Middle frontal gyrus (tissue), 1 donor: Measurements from ENCODE around the gene QSOX1.
"Not testable (repeated sequence)": the region's sequence is repeated elsewhere in the genome, so short reads cannot be mapped to it uniquely, and the experiment has no call there.

Experiments used
- DNase-seq: peaks from one replicate; pipeline ENCODE4 v3.0.0-alpha.2; 2015; ENCODE audit warnings: low spot score; ENCODE audit errors: extremely low spot score

Gene QSOX1, protein sequence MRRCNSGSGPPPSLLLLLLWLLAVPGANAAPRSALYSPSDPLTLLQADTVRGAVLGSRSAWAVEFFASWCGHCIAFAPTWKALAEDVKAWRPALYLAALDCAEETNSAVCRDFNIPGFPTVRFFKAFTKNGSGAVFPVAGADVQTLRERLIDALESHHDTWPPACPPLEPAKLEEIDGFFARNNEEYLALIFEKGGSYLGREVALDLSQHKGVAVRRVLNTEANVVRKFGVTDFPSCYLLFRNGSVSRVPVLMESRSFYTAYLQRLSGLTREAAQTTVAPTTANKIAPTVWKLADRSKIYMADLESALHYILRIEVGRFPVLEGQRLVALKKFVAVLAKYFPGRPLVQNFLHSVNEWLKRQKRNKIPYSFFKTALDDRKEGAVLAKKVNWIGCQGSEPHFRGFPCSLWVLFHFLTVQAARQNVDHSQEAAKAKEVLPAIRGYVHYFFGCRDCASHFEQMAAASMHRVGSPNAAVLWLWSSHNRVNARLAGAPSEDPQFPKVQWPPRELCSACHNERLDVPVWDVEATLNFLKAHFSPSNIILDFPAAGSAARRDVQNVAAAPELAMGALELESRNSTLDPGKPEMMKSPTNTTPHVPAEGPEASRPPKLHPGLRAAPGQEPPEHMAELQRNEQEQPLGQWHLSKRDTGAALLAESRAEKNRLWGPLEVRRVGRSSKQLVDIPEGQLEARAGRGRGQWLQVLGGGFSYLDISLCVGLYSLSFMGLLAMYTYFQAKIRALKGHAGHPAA

DNA sequence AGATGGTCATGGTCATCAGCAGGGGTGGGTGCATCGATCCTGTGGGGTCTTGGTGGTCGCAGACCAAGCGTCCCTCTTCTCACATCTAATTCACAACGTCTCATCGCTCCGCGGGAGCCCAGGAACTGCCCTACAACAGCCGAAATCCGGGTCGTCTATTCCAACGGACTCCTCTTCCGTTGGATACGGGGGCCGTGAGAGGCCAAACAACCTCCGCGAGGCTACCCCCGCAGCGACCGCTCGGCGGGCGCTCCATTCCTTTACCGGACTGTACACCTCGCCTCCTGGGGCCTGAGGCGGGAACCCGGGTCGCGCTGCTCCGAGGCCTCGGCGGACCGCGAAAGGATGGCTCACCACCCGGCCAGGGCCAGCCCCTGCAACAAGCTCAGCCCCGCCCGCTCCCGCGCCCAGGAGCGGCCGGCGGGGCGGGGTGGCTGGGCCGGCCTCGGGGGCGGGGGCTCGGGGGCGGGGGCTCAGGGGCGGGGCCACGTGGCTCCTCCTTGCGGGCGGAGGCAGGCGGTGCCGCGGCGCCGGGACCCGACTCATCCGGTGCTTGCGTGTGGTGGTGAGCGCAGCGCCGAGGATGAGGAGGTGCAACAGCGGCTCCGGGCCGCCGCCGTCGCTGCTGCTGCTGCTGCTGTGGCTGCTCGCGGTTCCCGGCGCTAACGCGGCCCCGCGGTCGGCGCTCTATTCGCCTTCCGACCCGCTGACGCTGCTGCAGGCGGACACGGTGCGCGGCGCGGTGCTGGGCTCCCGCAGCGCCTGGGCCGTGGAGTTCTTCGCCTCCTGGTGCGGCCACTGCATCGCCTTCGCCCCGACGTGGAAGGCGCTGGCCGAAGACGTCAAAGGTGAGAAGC lies at the start of gene QSOX1:
QSOX1 (plus strand) TSS at position 545 of the 857 bp plus-strand sequence; CDS start at position 584, 39 bp downstream.
- DNase-seq = peak; percentile 70

DNA sequence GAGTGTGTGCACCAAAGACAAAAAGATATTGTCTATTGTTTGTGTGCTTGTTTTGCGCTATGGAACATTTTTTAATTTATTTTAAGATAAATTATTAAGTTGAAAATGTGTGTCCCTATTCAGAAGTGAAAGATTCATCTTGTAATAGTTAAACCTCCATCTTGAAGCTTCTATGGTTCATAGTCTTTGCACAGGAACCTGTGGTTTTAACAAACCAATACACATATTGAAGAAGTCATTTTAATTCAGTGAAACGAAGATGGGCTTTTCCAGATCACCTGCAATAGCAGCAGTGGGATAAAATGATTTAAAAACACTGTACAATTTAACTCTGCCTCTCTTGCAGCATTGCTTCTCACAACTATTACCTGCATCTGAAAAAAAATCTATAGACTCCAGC lies 42.6 kb upstream of the QSOX1 start:
- DNase-seq = no peak

DNA sequence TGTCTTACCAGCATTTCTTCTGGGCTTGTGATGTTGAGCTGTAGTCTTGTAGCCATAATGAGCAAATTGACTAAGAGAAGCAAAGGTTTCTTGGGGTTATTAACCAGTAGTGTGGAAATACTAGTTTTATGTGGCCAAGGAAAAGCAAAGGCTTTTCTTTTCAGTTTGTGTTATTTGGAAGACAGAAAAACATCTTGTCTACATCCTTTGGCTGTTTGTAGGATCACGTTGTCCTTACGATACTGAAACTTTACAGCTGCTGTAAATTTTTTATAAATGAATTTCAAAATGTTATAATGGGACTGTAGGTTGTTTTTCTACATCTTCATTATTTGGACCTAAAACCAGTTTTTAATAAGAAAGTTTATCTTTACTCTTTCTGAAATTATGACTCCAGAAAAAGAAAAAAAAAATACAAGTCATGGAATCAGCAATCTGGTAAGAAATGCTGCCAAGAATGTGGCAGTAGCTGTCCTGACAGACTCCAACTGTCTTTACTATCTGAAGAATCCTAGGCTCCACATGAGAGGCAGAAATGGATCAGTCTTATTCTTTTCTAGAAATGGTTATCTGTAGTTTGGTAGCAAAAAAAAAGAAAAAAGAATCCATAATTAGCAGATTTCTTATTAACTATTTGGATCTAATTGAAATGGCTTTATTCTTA lies 41.6 kb upstream of the QSOX1 start:
- DNase-seq = no peak

DNA sequence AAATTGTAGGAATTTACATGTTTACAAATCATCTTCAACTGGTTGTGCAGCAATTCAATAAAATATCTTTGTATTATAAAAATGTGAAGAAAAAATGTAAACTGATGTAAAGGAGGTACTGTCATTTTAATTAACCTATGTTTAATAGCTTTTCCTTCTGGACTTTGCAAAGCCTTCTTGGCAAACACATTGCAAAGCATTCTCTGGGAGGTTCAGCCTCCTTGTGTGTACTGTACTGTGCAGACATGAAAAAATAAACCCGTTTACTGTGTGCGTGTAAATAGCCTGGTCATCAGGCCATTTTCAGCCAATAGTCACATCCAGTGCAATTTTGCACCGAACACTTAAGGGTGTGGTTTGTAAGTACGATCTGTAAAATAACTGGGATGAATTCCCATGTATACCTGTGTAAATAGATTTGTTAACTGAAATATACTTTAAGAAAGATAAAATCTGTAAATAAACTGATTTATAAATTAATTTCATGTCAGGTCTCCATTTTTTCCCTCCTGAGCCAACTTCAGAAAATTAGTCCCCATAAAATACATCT lies 40.2 kb upstream of the QSOX1 start:
- DNase-seq = no peak

DNA sequence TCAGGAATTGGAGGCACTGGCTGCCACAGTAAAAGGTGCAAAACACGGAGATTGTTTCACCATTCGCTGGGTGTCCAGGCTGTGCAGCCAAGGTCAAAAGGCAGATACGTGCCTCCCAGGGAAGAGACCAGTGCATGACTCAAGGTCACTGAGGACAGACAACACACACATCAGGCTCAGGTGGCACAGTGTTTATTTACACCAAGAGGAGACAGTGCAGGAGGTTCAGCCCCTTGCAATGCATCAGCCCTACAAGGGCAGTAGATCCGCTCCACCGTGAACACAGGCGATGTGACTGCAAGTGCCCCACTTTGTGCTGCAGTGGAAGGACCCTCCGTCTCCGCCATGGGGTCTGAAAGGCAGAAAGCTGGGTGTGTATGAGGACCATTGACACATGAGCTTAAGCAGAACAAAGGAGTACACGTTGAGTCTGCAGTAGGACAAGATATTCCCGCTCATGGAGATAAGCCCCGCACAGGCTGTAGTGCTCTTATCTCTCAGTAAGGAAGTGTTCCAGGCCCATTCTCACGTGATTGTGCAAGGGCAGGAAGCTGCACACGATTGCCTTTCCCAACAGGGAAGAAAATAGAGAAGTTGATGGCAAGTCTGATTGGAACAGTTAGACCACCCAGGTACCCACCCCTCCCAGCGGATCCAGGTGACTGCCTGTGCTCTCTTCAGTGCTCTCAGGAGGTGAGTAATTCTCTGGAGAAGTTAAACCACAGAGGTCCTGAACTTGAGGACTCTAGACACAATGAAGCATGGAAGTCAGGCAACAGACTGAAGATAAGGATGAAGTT lies 37.5 kb upstream of the QSOX1 start:
- DNase-seq = no peak

DNA sequence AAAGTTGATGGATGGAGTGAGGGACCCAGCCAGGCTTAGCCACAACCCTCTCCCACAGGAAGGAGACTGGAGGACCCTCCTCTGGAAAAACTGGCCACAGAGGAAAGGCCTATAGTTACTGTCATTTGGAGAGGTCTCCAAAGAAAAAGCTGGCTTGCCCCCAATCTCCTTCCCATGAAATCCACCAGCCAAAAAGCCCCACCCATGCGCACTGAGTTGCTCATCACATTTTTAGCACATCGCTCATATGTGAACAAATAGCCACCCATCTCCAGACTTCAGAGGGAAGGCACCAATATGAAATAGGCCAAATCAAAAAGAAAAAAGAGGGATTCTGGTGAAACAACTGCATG lies 36.9 kb upstream of the QSOX1 start:
- no peak for DNase-seq

DNA sequence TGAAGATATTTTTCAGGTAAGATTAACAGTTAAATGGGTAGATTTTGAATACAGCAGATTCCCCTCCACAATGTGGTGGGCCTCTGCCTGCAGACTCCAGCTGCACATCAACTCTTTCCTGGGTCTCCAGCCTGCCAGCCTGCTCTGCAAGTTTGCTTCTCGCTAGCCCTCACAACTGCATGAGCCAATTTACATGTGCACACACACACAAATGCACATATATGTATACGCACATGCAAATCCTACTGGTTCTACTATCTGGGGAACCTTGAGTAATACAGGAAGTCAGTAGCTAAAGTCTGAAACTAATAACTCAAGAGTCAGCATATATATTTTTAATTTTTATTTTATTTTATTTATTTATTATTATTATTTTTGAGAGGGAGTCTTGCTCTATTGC lies 34.8 kb upstream of the QSOX1 start:
- no peak for DNase-seq

DNA sequence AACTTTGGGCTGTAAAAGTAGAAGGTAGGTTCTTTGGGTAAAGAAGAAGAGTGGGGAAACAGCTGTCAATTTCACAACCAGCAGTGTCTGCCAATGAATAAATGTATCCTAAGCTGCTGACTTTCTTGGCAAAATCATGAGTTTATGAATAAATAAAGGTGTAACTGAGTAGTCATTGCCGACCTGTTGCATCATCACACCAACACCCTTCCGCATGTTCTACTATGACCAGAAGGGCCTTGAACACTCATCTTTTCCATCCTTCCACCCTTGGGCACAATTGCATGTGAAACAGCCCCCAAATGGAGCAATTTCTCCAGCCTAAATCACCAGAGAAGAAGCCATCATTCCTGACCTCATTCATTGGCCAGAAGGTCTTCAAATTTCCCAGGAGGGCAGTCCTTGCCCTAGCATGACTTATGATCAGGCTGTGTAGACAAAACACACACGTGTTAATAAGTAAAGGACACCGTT lies 31.2 kb upstream of the QSOX1 start:
- DNase-seq = no peak

DNA sequence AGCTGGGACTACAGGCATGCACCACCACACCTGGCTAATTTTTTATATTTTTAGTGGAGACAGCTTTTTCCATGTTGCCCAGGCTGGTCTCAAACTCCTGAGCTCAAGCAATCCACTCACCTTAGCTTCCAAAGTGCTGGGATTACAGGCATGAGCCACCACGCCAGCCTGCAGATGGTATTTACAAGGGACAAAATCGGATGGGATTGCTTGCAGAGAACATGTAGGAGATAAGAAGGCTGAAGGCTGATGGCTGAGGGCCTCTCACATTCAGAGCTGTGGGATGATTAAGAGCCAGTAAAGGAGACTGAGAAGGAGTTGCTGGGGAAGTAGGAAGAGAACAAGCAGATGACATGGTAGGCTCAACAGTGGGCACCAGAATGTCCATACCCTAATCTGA lies 24.0 kb upstream of the QSOX1 start:
- DNase-seq = no peak

DNA sequence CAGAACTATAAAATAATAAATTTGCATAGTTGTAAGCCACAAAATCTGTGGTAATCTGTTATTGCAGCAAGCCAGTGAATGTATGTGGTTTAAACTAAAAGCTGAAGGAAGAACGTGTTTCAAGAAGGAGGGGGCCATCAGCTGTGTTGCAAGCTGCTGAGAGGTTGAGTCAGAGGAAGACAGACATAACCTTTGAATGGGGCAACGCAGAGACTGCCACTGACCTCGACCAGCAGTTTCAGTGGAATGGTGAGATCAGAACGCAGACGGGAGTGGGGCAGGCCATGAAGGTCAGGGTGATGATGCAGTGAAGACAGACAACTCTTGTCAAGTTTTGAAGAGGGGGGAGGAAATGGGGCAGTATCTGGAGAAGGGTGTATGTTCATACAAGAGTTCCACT lies 23.2 kb upstream of the QSOX1 start:
- DNase-seq = no peak

DNA sequence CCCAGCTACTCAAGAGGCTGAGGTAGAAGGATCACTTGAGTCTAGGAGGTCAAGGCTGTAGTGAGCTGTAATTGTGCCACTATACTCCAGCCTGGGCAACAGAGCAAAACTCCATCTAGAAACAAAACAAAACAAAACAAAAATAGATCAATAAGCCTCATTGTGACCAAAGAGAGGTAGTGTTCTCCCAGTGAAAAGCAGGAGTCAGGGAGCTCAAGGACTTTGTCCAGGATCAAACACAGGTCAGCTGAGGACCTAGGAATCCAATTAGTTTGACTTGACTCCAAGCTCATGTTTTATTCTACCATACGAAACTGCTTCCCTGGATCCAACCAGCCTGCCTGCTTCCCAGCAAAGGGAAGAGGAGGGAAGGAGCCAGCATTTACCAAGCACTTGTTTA lies 21.5 kb upstream of the QSOX1 start:
- no peak for DNase-seq

DNA sequence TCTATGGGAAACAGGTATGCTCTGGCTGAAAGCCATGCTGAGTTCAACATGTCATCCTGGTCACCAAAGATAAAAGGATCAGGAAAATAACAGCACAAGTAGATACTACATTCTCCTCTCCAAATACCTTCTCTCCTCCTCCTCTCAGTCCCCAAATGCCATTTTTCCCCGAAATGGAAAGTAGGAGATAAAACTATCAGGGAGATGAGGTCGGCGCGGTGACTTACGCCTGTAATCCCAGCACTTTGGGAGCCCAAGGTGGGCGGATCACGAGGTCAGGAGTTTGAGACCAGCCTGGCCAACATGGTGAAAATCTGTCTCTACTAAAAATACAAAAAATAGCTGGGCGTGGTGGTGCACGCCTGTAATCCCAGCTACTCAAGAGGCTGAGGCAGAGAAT lies 21.0 kb upstream of the QSOX1 start:
- not testable (repeated sequence) for DNase-seq

DNA sequence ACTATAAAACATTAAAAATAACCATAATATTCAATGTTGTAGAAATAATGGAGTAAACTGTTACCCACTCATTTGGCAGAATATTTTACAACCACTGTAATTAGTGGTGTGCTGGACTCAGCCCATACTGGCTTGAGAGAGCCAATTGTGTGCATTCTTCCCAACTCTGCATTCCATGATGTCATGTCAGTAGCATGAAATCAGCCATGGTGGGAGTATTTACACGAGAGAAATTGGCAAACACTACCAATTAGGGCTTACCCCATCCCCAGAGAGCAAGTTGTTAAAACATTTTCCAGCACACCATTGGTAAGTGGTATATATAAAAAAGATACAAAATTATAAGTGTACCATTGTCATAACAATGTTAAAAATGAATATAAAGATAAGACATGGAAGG lies 19.1 kb upstream of the QSOX1 start:
- DNase-seq = no peak

DNA sequence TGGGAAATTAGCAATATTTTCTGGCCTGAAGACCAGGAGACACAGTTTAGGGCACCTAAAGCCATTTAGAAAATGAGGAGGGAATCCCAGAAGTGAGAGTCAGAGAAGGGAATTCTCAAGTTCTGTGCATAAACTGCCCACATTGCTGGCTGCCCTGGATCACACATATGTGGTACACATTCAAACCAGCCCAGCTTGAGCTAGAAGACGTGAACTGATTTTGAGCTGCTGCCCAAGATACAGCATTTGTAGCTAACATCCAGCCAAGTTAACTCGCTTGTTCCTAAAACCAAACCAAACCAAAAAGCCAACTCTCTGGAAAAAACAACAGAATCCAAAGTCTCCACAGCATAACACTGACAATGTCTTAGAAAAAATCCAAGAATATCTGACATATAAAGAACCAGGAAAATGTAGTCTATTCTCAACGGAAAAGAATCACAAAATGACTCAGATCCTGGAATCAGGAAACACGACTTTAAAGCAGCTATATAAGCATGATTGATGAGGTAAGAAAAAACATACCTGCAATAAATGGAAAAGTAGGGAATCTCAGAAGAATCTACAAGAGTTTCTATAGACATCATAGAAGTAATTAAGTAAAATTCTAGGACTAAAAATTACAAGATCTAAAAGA lies 18.2 kb upstream of the QSOX1 start:
- no peak for DNase-seq

DNA sequence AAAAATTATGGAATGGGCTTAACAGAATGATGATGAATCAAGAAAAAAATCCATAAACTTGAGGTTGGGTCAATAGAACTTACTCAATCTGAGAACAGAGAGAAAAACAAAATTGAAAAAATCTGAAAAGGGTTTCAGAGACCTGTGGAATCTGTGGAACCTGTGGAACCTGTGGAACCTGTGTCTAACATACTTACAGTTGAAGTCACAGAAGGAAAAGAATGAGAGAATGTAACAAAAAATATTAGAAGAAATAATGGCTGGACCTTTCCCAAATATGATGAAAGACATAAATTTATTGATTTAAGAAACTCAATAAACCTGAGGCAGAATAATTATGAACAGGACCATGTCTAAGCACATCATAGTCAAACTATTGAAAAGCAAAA lies 17.7 kb upstream of the QSOX1 start:
- DNase-seq = no peak

DNA sequence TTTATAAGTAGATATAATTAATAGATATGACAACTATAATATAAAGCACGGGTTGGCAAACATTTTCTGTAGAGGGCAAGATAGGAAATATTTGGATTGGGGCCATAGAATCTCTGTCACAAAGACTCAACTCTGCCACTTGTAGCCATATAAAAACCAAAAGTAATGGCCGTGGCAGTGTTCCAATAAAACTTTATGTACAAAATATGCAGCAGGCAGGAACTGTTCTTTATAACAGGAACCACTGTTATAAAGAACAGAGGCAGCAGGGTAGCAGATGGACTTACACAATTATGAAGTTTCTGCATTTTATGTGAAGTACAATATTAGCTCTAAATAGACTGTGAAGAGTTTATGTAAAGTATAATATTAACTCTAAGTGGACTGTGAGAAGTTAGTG lies 16.9 kb upstream of the QSOX1 start:
- DNase-seq = no peak

DNA sequence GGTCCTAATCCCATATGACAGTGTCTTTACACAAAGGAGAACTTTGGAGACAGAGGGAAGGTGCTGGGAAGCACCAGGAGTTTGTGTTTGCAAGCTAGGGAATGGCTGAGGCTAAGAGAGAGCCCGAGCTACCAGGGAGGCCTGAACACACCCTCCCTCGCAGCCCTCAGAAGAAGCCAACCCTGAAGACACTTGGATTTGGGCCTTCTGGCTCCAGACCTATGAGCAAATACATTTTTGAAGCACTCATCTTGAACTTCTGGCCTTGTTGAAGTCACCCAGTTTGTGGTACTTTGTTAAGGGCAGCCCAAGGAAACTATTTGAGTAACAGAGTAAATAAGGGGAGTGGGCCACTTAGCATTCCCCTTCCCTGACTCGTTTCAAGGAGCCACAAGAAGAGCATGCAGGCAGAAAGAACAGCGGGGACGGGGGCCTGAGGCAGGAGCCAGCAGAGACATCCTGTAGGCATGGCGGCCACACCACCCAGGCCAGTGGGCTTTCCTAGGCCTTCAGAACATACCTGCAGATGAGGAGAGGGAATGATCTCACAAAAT lies 13.2 kb upstream of the QSOX1 start:
- DNase-seq = no peak

DNA sequence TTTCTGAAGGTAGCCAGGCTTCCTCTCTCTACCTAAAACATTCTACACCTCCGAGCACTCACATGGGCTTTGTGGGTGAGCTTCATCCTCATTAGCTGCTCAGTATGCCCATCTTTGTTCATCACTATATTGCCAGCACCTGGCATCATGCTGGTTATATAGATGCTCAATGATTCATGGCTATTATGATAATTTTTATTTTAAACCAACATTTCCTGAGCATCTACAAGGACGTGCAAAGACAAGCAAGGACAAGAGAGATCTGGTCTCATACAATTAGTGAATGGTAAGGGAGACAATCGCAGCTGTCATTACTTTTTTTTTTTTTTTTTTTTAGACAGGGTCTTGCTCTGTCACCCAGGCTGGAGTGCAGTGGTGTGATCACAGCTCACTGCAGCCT lies 11.3 kb upstream of the QSOX1 start:
- no peak for DNase-seq

DNA sequence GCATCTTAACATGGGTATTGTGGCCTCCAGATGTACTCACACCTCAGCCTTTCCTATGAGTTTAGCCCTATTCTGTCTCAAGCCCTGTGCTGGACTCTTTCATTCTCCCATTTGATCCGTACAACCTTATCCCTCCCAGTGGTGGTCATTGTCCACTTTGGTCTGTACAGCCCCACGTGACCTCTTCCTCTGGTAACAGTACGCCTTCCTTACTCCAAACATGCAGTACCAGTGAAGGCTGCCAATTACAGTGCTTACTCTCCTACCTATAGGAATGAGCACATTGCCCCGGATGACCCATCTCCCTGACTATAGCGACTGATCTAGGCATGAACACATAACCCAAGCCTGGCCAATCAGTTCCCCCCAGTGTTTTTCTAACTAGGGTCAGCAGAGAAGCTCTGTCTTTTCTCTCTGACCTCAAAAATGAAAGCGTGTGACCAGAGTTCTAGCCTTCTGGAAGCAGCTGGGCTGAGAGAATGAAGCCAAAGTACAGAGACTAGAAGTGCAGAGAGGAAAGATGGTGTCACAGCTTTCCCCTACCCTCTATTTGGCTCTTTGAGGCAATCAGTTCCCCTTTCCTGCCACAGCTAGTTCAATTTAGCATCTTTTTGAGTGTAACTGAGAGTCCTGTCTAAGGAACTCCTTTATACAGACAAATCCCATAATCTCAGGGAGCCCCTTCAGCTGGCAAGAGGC lies 9.9 kb upstream of the QSOX1 start:
- no peak for DNase-seq
